K562 (cell line): ENCODE results near the gene PRSS8. TPM values are rescaled to one million over a fixed set of nuclear protein-coding genes. Genes with fewer than 3 reads are reported as not detected.

Experiments
- CBX3 ChIP-seq, 2 experiments: IDR thresholded peaks; 1 replicate in 1 of 2; 2 replicates in 1 of 2; pipeline ENCODE4 v1.6.1; 2012; ENCODE audit warnings: inconsistent platforms in 2 of 2, low read length in 2 of 2, borderline replicate concordance in 1 of 2, control low read depth in 1 of 2
- CREB1 ChIP-seq, 2 experiments: sonication (generic) in 1 of 2; formaldehyde crosslinking in 1 of 2; IDR thresholded peaks; 2 replicates each; pipeline versions ENCODE4 v1.6.1 to v1.8.0; 2012 to 2022; ENCODE audit warnings: inconsistent platforms in 1 of 2, mild to moderate bottlenecking in 1 of 2, missing genetic modification reagents in 1 of 2, moderate library complexity in 1 of 2
- ELK1 ChIP-seq: sonication (generic); formaldehyde crosslinking; IDR thresholded peaks from 2 replicates; pipeline ENCODE4 v1.8.1; 2022; ENCODE audit warnings: missing genetic modification reagents
- HMG20B ChIP-seq: fragments of 250-450 bp; sonication (Bioruptor Pico); IDR thresholded peaks from 2 replicates; pipeline ENCODE4 v1.5.0; 2021; ENCODE audit warnings: mild to moderate bottlenecking
- LARP7 ChIP-seq: fragments of 450-650 bp; IDR thresholded peaks from 2 replicates; pipeline ENCODE4 v1.6.1; 2016
- MAFK ChIP-seq: IDR thresholded peaks from 2 replicates; pipeline ENCODE4 v1.6.1; 2011; ENCODE audit warnings: low read length, improper control_type of control experiment
- MBD1 ChIP-seq: fragments of 250-450 bp; sonication (Bioruptor Pico); IDR thresholded peaks from 2 replicates; pipeline ENCODE4 v1.8.0; 2022; ENCODE audit warnings: inconsistent platforms
- NEUROD1 ChIP-seq: fragments of 150-350 bp; IDR thresholded peaks from 2 replicates; pipeline ENCODE4 v1.6.1; 2014; ENCODE audit warnings: borderline replicate concordance, low read length, low read depth; ENCODE audit not compliant: partially characterized antibody
- RBM17 ChIP-seq: fragments of 200-400 bp; formaldehyde crosslinking; IDR thresholded peaks from 2 replicates; pipeline ENCODE4 v1.6.1; 2017; ENCODE audit warnings: low read depth, mild to moderate bottlenecking, low read length, borderline replicate concordance
- RCOR1 ChIP-seq, 2 experiments: IDR thresholded peaks; 2 replicates each; pipeline ENCODE4 v1.6.1; 2012; ENCODE audit warnings: low read depth in 2 of 2, low read length in 2 of 2, borderline replicate concordance in 1 of 2, improper control_type of control experiment in 1 of 2
- SMC3 ChIP-seq: conservative IDR thresholded peaks from 2 replicates; pipeline ENCODE4 v1.6.1; 2011; ENCODE audit warnings: low read depth, low read length, improper control_type of control experiment; ENCODE audit not compliant: insufficient read depth
- SNRNP70 ChIP-seq: fragments of 200-400 bp; formaldehyde crosslinking; optimal IDR thresholded peaks from 2 replicates; pipeline ENCODE3; 2017; ENCODE audit warnings: low read depth, low read length
- SPI1 ChIP-seq: IDR thresholded peaks from 2 replicates; pipeline ENCODE4 v1.6.1; 2011; ENCODE audit warnings: low read depth, low read length, control low read depth, borderline replicate concordance
- SREBF1 ChIP-seq: fragments of 150-350 bp; IDR thresholded peaks from 2 replicates; pipeline ENCODE4 v1.6.1; 2014; ENCODE audit warnings: antibody characterized with exemption, low read depth, low read length, borderline replicate concordance
- ZBTB34 ChIP-seq: fragments of 250-450 bp; sonication (Bioruptor Pico); IDR thresholded peaks from 2 replicates; pipeline ENCODE4 v1.8.0; 2021; ENCODE audit warnings: mild to moderate bottlenecking, moderate library complexity
- ZFP36 ChIP-seq: fragments of 150-350 bp; IDR thresholded peaks from 2 replicates; pipeline ENCODE4 v1.6.1; 2018; ENCODE audit warnings: low read length, low read depth; ENCODE audit not compliant: partially characterized antibody
- ZNF41 ChIP-seq: fragments of 250-450 bp; sonication (Bioruptor Pico); conservative IDR thresholded peaks from 2 replicates; pipeline ENCODE4 v1.4.0; 2020; ENCODE audit warnings: mild to moderate bottlenecking
- ZNF766 ChIP-seq: fragments of 200-800 bp; sonication (Bioruptor generic); conservative IDR thresholded peaks from 2 replicates; pipeline ENCODE4 v1.6.1; 2016; ENCODE audit warnings: missing genetic modification characterization, missing compliant biosample characterization
- ZZZ3 ChIP-seq: fragments of 450-650 bp; IDR thresholded peaks from 2 replicates; pipeline ENCODE4 v1.6.1; 2016; ENCODE audit warnings: antibody characterized with exemption, mild to moderate bottlenecking, moderate library complexity
- polyA plus RNA-seq, 8 experiments: library from polyadenylated mRNA; depleted of rRNA in 4 of 8; stranded (reverse) in 5 of 8; unstranded in 3 of 8; fragments of >200 nt; fragmentation: Nextera tagmentation in 2 of 8; fragmentation: Illumina TruSeq in 1 of 8; extraction: Ambion mirVana in 2 of 8; extraction: Trizol in 1 of 8; gene quantifications; 2 replicates each; pipeline versions ENCODE4 v1.2.1 to v1.2.3, GENCODE V29; 2011 to 2014; ENCODE audit warnings: inconsistent platforms in 1 of 8, missing spikeins in 1 of 8
- total RNA-seq, 7 experiments: library from RNA; depleted of rRNA in 6 of 7; stranded (reverse); fragments of >200 nt in 6 of 7; fragmentation: Illumina TruSeq in 2 of 7; extraction: Trizol in 2 of 7; gene quantifications; 2 replicates each; pipeline versions ENCODE4 v1.2.1 to v1.2.3, GENCODE V29; 2011 to 2021; ENCODE audit warnings: low replicate concordance in 1 of 7
- TF ChIP-seq, protein P1 (sequence below): fragments of 450-650 bp; formaldehyde crosslinking; IDR thresholded peaks from 2 replicates; pipeline ENCODE4 v1.4.0; 2022; ENCODE audit warnings: mild to moderate bottlenecking, moderate library complexity
- TF ChIP-seq, protein P2 (sequence below): fragments of 450-650 bp; IDR thresholded peaks from 2 replicates; pipeline ENCODE4 v1.6.1; 2017; ENCODE audit warnings: mild to moderate bottlenecking, moderate library complexity

The PRSS8 gene
- total and polyA plus RNA-seq, 9 of the 15 experiments (the other 6 are each of a cell fraction or from before 2014, with no cell fraction given) = 0.25 to 3.9 (median 1.3) TPM; not detected in 1

DNA sequence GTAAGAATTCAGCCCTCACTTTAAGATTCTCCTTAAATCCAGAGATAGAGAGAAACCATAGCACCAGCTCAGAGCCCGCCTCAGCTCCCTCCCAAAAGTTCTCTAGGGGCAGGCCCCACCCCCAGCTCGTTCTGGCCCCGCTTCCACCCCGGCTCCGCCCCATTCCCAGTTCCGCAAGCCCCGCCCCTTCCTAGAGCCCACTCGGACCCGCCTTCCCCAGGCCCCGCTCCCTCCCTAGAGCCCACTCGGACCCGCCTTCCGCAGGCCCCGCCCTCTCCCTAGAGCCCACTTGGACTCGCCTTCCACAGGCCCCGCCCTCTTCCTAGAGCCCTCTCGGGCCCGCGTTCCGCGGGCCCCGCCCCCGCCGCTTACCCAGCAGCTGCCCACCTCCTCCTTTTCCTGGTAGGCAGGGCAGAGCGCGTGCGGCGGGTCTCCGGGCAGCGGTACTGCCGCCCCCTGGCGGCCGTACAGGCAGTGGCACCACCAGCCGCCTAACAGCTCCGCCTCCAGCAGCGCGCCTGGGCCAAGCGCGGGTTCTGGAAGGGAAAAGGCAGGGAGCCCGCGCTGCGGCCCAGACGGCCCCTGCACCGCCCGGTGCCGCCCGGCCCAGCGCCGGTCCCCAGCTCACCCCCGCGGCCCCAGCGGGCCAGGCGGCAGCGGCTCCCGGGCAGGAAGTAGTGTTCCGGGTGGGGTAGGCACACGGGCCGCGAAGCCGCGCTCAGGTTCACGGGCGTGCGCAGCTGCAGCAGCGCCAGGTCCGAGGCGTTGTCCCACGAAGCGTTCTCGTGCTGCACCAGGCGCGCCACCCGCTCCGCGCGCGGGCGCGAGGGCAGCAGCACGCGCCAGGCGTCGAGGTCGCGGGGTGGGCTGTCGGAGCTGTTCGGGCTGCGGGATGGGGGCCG, 6.8 kb upstream of the PRSS8 start (continued):
- TF ChIP-seq MBD1 (CRISPR knock-in tag) (peak; percentile 96), HMG20B (CRISPR knock-in tag) (no peak), RCOR1 (IDR thresholded peaks at IDR 0.05; ENCODE audit: borderline replicate concordance in 1 of 2, low read depth in 2 of 2, low read length in 2 of 2) (peak in 1 of 2 experiments; percentile 52; a peak in 1 of 4 replicates), SMC3 (peak; percentile 89), SNRNP70 (no peak), CREB1 (IDR thresholded peaks at IDR 0.05) (no peak), CREB1 (CRISPR knock-in tag; IDR thresholded peaks at IDR 0.05) (peak; percentile 65), RBM17 (no peak), ZNF41 (CRISPR knock-in tag) (no peak), ZFP36 (no peak), ELK1 (CRISPR knock-in tag) (no peak), ZZZ3 (no peak), LARP7 (no peak), CBX3 (IDR thresholded peaks at IDR 0.05; ENCODE audit: borderline replicate concordance in 1 of 2, low read length in 2 of 2) (peak in 1 of 2 experiments; percentile 48; a peak in 1 of 3 replicates), SPI1 (peak; percentile 35; the same call in 1 of the 2 replicates), NEUROD1 (peak; percentile 55), SREBF1 (no peak), ZBTB34 (CRISPR knock-in tag) (no peak), MAFK (no peak), ZNF766 (CRISPR knock-in tag) (no peak)
- TF ChIP-seq, protein P1, sequence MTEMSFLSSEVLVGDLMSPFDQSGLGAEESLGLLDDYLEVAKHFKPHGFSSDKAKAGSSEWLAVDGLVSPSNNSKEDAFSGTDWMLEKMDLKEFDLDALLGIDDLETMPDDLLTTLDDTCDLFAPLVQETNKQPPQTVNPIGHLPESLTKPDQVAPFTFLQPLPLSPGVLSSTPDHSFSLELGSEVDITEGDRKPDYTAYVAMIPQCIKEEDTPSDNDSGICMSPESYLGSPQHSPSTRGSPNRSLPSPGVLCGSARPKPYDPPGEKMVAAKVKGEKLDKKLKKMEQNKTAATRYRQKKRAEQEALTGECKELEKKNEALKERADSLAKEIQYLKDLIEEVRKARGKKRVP = no peak
- TF ChIP-seq, protein P2, sequence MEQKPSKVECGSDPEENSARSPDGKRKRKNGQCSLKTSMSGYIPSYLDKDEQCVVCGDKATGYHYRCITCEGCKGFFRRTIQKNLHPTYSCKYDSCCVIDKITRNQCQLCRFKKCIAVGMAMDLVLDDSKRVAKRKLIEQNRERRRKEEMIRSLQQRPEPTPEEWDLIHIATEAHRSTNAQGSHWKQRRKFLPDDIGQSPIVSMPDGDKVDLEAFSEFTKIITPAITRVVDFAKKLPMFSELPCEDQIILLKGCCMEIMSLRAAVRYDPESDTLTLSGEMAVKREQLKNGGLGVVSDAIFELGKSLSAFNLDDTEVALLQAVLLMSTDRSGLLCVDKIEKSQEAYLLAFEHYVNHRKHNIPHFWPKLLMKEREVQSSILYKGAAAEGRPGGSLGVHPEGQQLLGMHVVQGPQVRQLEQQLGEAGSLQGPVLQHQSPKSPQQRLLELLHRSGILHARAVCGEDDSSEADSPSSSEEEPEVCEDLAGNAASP = no peak
